ENCODE measurements around the gene PLK4. TPM values are rescaled to one million over a fixed set of nuclear protein-coding genes. Genes with fewer than 3 reads are reported as not detected.
A peak's percentile ranks its signal among the peaks of the same experiment; 100 is the strongest.

Gene PLK4
- total RNA-seq, 1 donor from 2014 or later, result 28.3 TPM

DNA sequence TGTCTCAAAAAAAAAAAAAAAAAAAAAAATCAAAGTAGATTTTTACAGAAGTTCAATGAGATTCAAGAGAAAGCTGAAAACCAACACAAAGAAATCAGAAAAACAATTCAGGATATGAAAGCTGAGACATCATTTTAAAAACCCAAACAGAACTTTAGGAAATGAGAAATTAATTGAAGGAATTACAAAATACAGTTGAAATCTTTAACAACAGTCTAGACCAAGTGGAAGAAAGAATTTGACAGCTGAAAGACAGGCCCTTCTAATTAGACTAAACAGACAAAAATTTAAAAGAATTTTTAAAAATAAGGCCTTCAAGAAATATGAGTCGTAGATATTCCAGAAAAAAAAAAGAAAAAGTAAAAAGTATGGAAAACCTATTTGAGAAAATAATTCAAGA, 33.9 kb upstream of the PLK4 start:
- peaks cover 25% of the 10 kb centered on the region for H3K36me3 Mint-ChIP-seq
- H3K4me1 Mint-ChIP-seq (ENCODE audit: unreplicated experiment), result no peaks in the 10 kb centered on the region
- no peak overlapping the region for H3K4me3 Mint-ChIP-seq
- H3K27me3 Mint-ChIP-seq, result no peaks in the 10 kb centered on the region
- H3K27ac Mint-ChIP-seq, result no peak overlapping the region
- no peak for DNase-seq (ENCODE audit: extremely low spot score, unreplicated experiment)
- H3K9me3 Mint-ChIP-seq, result peaks cover 12% of the 10 kb centered on the region
- TF ChIP-seq, protein P1, sequence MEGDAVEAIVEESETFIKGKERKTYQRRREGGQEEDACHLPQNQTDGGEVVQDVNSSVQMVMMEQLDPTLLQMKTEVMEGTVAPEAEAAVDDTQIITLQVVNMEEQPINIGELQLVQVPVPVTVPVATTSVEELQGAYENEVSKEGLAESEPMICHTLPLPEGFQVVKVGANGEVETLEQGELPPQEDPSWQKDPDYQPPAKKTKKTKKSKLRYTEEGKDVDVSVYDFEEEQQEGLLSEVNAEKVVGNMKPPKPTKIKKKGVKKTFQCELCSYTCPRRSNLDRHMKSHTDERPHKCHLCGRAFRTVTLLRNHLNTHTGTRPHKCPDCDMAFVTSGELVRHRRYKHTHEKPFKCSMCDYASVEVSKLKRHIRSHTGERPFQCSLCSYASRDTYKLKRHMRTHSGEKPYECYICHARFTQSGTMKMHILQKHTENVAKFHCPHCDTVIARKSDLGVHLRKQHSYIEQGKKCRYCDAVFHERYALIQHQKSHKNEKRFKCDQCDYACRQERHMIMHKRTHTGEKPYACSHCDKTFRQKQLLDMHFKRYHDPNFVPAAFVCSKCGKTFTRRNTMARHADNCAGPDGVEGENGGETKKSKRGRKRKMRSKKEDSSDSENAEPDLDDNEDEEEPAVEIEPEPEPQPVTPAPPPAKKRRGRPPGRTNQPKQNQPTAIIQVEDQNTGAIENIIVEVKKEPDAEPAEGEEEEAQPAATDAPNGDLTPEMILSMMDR (conservative IDR thresholded peaks at IDR 0.05), result no peak

DNA sequence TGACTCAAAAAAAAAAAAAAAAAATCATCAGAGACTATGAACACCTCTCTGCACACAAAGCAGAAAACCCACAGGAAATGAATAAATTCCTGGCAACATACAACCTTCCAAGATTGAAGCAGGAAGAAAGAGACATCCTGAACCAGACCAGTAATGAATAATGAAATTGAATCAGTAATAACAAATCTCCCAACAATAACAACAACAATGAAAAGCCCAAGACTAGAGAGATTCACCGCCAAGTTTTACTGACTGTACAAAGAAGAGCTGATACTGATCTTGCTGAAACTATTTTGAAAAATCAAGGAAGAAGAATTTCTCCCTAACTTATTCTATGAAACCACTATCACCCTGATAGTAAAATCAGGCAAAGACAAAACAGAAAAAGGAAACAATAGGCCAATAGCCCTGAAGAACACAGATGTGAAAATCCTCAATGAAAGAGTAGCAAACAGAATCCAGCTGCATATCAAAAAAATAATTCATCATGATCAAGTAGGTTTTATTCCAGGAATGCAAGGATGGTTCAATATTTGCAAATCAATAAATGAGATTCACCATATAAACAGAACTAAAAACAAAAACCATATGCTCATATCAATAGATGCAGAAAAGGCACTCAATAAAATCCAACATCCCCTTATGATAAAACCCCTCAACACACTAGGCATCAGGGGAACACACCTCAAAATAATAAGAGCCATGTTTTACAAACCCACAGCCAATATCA, 31.0 kb upstream of the PLK4 start:
- Mint-ChIP-seq H3K27ac (no peak overlapping the region), H3K4me3 (no peak overlapping the region), H3K36me3 (peaks cover 28% of the 10 kb centered on the region), H3K9me3 (peaks cover 16% of the 10 kb centered on the region), H3K4me1 (ENCODE audit: unreplicated experiment) (no peaks in the 10 kb centered on the region), H3K27me3 (no peaks in the 10 kb centered on the region)
- TF ChIP-seq, protein P1 (conservative IDR thresholded peaks at IDR 0.05), result no peak
- no peak for DNase-seq (ENCODE audit: extremely low spot score, unreplicated experiment)

DNA sequence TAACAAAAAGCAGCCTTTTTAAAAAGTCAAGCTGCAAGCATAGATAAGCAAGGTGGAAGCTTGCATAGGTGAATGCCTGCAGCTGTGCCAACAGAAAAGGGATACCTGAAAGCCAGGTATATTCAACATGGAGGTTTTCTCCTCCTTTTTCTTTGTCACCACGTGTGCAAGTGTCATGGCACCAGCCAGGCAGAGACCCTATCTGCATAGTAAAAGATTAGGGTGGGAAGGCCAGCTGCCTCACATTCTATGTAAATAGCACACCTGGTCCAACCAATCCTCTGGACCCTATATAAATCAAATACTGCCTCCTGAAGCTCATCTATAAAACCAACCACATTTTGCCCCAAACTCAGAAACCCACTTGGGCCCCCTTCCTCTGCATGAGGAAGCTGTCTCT, 28.0 kb upstream of the PLK4 start:
- H3K4me1 Mint-ChIP-seq (ENCODE audit: unreplicated experiment), result peaks cover 3% of the 10 kb centered on the region
- H3K27ac Mint-ChIP-seq, result no peak overlapping the region
- H3K36me3 Mint-ChIP-seq, result peaks cover 31% of the 10 kb centered on the region
- no peaks in the 10 kb centered on the region for H3K27me3 Mint-ChIP-seq
- DNase-seq (ENCODE audit: extremely low spot score, unreplicated experiment), result no peak
- TF ChIP-seq, protein P1 (conservative IDR thresholded peaks at IDR 0.05), result no peak
- H3K9me3 Mint-ChIP-seq, result peaks cover 20% of the 10 kb centered on the region
- H3K4me3 Mint-ChIP-seq, result no peak overlapping the region

DNA sequence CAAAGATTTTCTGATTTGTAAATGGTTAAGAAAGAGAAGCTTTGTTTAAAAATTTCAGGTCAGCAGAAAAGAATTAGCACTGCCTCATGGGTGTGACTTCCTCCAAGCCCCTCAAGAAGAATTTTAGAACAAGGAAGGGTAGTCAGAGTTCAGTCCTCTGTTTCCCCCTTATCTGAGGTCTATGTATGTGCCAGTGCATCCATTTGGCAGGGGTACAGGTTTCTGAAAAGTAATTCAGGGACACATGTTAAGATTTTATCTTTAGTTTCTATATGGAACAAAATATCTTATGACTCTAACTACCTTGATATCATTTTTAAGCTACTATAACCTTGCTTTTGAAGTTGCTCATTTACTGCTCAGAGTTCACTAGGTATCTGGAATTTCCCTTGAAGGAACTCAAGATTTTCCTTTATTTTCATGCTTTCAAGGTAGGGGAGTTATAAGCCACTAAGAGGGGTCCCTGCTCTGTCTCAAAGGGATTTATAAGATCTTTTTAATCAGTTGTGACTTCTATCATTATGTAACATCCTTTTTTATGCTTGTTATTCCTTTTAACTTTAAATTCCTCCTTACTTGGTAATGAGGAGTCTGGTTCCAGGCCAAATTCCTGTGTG, 24.4 kb upstream of the PLK4 start:
- Mint-ChIP-seq H3K27me3 (no peaks in the 10 kb centered on the region), H3K36me3 (peaks cover 29% of the 10 kb centered on the region), H3K9me3 (peaks cover 12% of the 10 kb centered on the region), H3K27ac (peak overlapping the region; percentile 99), H3K4me1 (ENCODE audit: unreplicated experiment) (peaks cover 3% of the 10 kb centered on the region), H3K4me3 (peak overlapping the region; percentile 82)
- no peak for DNase-seq (ENCODE audit: extremely low spot score, unreplicated experiment)
- TF ChIP-seq, protein P1 (conservative IDR thresholded peaks at IDR 0.05), result no peak

DNA sequence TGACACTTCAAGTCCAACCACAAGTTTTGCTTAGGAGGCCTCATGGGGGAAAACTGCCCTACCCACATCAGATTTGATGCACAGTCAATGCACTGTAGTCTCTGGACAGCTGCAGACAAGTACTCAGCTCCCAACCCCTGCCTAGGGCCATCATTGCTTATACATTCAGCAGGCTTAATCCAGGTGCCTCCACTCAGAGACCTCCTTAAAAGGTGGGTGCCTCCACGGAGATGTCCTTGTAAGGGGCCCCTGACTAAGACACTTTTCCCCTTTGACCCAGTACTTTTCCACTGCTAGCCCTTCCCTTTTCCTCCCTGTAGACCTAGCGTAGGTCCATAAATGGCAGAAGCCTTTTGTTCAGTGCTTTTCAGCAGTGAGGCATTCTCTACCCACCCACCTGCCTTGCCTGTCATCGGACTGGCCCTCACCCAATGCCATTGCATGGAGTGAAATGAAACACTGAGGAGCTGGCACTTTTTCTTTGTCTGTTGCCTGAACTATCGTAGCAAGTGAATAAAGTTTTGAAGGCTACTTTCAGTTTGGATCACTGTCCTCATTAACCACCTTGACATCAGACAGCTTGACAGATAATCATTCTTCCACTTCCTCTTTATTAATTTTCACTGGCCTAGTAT, 23.8 kb upstream of the PLK4 start:
- H3K9me3 Mint-ChIP-seq, result peaks cover 12% of the 10 kb centered on the region
- peak overlapping the region; percentile 99 for H3K27ac Mint-ChIP-seq
- TF ChIP-seq, protein P1 (conservative IDR thresholded peaks at IDR 0.05), result no peak
- H3K36me3 Mint-ChIP-seq, result peaks cover 29% of the 10 kb centered on the region
- no peaks in the 10 kb centered on the region for H3K27me3 Mint-ChIP-seq
- peak overlapping the region; percentile 82 for H3K4me3 Mint-ChIP-seq
- peaks cover 3% of the 10 kb centered on the region for H3K4me1 Mint-ChIP-seq (ENCODE audit: unreplicated experiment)
- no peak for DNase-seq (ENCODE audit: extremely low spot score, unreplicated experiment)

Data from type B pancreatic cell (in vitro differentiated cells).